HG03439 (cell line): Measurements from ENCODE around the gene C5AR1.
"Not testable (repeated sequence)": the region's sequence is repeated elsewhere in the genome, so short reads cannot be mapped to it uniquely, and the experiment has no call there.

Experiments
- ATAC-seq: cut with Tn5 transposase; IDR thresholded peaks from one replicate; pipeline ENCODE4 v1.9.1; 2021; ENCODE audit warnings: mild to moderate bottlenecking, moderate library complexity; ENCODE audit not compliant: unreplicated experiment

Gene C5AR1

DNA sequence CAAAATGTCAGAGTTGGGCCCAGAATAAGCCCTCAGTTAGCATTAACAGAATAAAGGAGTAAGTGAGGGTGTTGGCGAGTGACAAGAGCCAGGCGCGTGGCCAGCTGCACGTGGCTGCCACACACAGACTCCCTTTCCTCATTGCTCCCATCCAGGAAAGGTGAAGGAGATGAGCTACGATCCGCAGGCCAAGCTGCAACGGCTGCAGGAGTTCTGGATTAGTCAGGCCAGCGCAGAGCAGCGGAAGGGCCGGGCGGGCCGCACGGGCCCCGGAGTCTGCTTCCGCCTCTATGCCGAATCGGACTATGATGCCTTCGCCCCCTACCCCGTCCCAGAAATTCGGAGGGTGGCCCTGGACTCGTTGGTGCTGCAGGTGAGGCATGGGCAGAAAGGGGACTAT, 52.7 kb downstream of the C5AR1 start:
- ATAC-seq: no peak

DNA sequence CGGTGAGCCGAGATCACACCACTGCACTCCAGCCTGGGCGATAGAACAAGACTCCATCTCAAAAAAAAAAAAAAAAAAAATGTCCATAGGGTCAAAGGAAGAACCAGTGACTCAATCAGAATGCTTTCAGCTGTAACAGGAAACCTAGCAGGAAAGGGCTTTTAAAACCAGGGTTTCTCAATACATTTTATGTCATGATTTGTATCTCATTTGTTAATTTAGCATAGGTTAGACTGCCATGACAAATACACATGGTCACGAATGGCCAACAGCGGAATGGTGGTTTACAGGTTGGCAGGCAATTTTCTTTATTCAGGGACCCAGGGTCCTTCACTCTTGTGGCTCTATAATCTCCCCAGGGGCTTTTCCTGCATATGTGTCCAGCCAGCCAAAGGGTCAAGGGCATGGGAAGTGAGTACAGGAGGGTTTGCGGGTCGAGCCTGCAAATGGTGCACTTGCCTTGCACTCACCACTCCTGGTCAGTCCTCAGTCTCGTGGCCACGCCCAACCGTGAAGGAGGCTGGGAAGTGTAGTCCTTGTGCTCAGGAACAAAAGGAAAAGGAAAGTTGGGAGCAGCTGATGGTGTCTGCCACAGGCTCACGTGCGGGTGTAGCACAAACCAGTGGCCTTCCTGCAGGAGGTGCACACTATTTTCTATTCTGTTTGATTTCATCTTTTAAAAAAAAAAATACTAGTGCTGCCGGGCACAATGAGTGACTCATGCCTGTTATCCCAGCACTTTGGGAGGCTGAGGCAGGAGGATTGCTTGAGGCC, 54.3 kb downstream of the C5AR1 start:
- no peak for ATAC-seq

DNA sequence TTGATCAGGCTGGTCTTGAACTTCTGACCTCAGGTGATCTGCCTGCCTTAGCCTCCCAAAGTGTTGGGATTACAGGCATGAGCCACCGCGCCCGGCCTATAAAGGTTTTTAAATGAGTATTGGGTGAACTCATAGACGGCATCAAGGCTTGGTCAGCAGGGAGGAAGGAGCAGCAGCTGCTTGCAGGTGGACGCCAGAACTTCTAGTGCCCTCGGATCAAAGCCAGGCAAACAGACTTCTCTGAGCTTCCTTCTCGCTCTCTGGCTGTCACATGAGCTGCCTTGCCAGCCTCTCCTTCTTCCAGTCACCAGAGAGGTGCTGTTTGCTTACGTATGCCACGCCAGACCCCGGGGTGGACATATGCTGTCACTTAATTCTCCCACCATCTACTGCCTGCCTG, 55.8 kb downstream of the C5AR1 start:
- ATAC-seq: not testable (repeated sequence)

DNA sequence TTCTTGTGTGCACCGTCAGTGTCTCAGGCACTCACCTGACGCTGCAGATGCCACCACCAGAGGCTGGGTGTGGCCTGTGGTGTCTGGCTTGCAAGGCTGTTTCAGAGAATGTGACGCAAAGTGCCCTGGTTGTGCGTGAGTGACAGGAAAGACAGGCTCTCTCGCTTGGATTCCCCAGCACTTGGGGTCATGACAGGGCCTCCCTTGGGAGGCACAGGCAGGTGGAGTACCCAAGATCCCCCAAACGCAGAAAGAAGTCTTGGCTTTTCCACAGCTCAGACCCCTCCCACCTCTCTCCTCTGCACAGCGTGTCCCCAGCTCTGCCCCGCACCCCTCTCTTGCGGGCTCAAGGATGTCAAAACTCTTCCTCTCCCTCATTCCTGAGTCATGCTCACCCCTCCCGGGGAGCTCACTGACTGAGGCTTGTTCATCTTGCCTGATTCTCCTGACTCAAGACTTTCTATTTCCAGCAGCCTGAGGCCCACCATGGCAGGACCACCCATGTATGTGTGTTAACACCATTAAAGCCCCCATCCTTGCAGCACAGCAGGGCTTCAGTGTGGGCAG, 60.5 kb downstream of the C5AR1 start:
- ATAC-seq: no peak

DNA sequence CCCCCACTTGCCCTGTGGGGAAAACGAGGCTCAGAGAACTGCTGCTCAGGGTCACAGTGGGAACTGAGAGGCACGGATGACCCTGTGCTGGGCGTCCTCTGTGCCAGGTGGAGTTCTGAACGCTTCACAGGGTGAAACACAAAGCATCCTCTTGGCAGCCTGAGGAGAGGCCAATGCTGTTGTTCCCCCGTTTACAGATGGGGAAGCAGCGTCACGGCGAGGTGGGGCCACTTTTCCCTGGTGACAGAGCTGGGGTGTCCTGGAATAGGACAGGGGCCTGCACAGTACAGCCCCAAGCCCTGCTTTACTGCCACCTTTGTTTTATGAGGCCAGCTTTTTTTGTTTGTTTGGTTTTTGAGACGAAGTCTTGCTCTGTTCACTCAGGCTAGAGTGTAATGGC, 61.6 kb downstream of the C5AR1 start:
- no peak for ATAC-seq
